Heart left ventricle (tissue), 13 donors: Measurements from ENCODE around the gene CAMTA1.

Source experiments
- CTCF ChIP-seq, 12 donors: fragments of 200-600 bp; sonication (generic) in 4 of 12; IDR thresholded peaks; one replicate each; pipeline versions ENCODE4 v1.5.0 to v1.8.0; 2018 to 2022; ENCODE audit warnings: antibody characterized with exemption in 12 of 12, mild to moderate bottlenecking in 5 of 12
- POLR2A ChIP-seq, 2 donors: fragments of 450-650 bp; IDR thresholded peaks; one replicate each; pipeline ENCODE4 v1.6.1; 2017; ENCODE audit warnings: antibody characterized with exemption in 2 of 2, mild to moderate bottlenecking in 2 of 2, moderate library complexity in 2 of 2
- donor health status: ischemic (EF 13 %, LVEDD 7.1; RV severe dilation, severe dysfunction).
- donor health status: DM: no; HTN: yes; CAD: no.
- donor health status: DM: no; HTN: no; CAD: no.
- donor health status: ischemic (EF 25% LVEDD 6.9; RV normal size, moderate dysfunction).
- donor health status: ischemic (EF 25% LVEDD 5.7; RV mildly dilated, moderate dysfunction).
- donor health status: ischemic (EF 35%, LVEDD 5.7; RV mildly dilated, moderate dysfunction).
- donor health status: nonischemic (EF 11% LVEDD 7.7; RV severe dilation, severe dysfunction).
- donor health status: DM: yes; HTN: yes; CAD: no.
- donor health status: PGD.
- donor health status: ischemic (EF 29% LVEDD 5.4; RV normal size, mild dysfunction).
- donor health status: nonischemic (EF 23%, LVEDD 6.1; RV moderate dilation, normal function).

GRCh38 chr1:7409278-7409677 lies 624.0 kb downstream of the CAMTA1 start:
- TF ChIP-seq CTCF (IDR thresholded peaks at IDR 0.05) (no peak), POLR2A (IDR thresholded peaks at IDR 0.05) (no peak)
